PC-3 (cell line): ENCODE measurements around the gene KIF21A. TPM values are rescaled to one million over a fixed set of nuclear protein-coding genes. Genes with fewer than 3 reads are reported as not detected.
"Not testable (repeated sequence)": the region's sequence is repeated elsewhere in the genome, so short reads cannot be mapped to it uniquely, and the experiment has no call there.

Experiments used
- ATAC-seq: fragments of 200-7000 bp; cut with Tn5 transposase; 2 replicates; pipeline ENCODE4 v1.9.1; 2020; ENCODE audit warnings: mild to moderate bottlenecking, moderate library complexity
- BruUV-seq: library from RNA; stranded (reverse); fragments of 400-500 nt; replicated peaks from 2 replicates; lab custom pipeline; 2021; lab: Mats Ljungman, UMichigan
- CTCF ChIA-PET: fragments of 300-600 bp; sonication (Branson Sonifier 250); formaldehyde crosslinking; loops from one replicate; lab custom pipeline; 2022; ENCODE audit warnings: antibody characterized with exemption; lab: Charles Lee
- POLR2A ChIA-PET: fragments of 300-600 bp; sonication (Branson Sonifier 250); formaldehyde crosslinking; loops from one replicate; lab custom pipeline; 2022; ENCODE audit warnings: antibody characterized with exemption; ENCODE audit not compliant: unreplicated experiment; lab: Charles Lee
- DNase-seq: peaks from one replicate; pipeline ENCODE4 v3.0.0-alpha.2; 2015
- H2AFZ ChIP-seq: fragments of 300-600 bp; sonication (generic); 2 replicates; pipeline ENCODE4 v1.6.0; 2016; ENCODE audit warnings: antibody characterized with exemption, low read length
- H3F3A ChIP-seq: fragments of 300-600 bp; sonication (generic); one replicate; pipeline ENCODE4 v1.6.0; 2017; ENCODE audit warnings: antibody characterized with exemption, low read length, control low read depth, mild to moderate bottlenecking; ENCODE audit not compliant: unreplicated experiment
- H3K27ac ChIP-seq: fragments of 300-600 bp; sonication (generic); 2 replicates; pipeline ENCODE4 v1.5.1; 2016; ENCODE audit warnings: mild to moderate bottlenecking, low read length
- H3K27me3 ChIP-seq: fragments of 300-600 bp; sonication (generic); 2 replicates; pipeline ENCODE4 v1.6.1; 2016; ENCODE audit warnings: low read length, mixed read lengths
- H3K36me3 ChIP-seq: fragments of 300-600 bp; sonication (generic); 2 replicates; pipeline ENCODE4 v1.6.1; 2016; ENCODE audit warnings: low read depth, mixed run types, low read length, mixed read lengths
- H3K4me1 ChIP-seq: fragments of 300-600 bp; sonication (generic); 2 replicates; pipeline ENCODE4 v1.5.1; 2016; ENCODE audit warnings: low read length; ENCODE audit not compliant: insufficient read depth
- H3K4me2 ChIP-seq: fragments of 300-600 bp; sonication (generic); 2 replicates; pipeline ENCODE4 v1.6.0; 2016; ENCODE audit warnings: low read length
- H3K4me3 ChIP-seq: fragments of 300-600 bp; sonication (generic); 2 replicates; pipeline ENCODE4 v1.5.1; 2016; ENCODE audit warnings: mild to moderate bottlenecking, low read length, mixed read lengths
- H3K79me2 ChIP-seq: fragments of 300-600 bp; sonication (generic); 2 replicates; pipeline ENCODE4 v1.6.1; 2017; ENCODE audit warnings: low read length, mixed read lengths
- H3K9ac ChIP-seq: fragments of 300-600 bp; sonication (generic); 2 replicates; pipeline ENCODE4 v1.6.0; 2016; ENCODE audit warnings: mild to moderate bottlenecking, low read length
- H3K9me2 ChIP-seq: fragments of 300-600 bp; sonication (generic); replicated peaks from 2 replicates; pipeline ENCODE4 v1.6.1; 2016; ENCODE audit warnings: mixed run types, low read length, mixed read lengths
- H3K9me3 ChIP-seq: fragments of 300-600 bp; sonication (generic); 2 replicates; pipeline ENCODE4 v1.6.1; 2016; ENCODE audit warnings: low read length, mixed read lengths
- H4K20me1 ChIP-seq: fragments of 300-600 bp; sonication (generic); 2 replicates; pipeline ENCODE4 v1.6.1; 2016; ENCODE audit warnings: low read length, mixed read lengths
- EZH2 ChIP-seq: fragments of 300-600 bp; sonication (generic); IDR thresholded peaks from one replicate; pipeline ENCODE4 v1.6.1; 2017; ENCODE audit warnings: antibody characterized with exemption, mild to moderate bottlenecking, low read length; ENCODE audit not compliant: unreplicated experiment
- EZH2phosphoT487 ChIP-seq: fragments of 300-600 bp; sonication (generic); IDR thresholded peaks from 2 replicates; pipeline ENCODE4 v1.6.1; 2018; ENCODE audit warnings: mild to moderate bottlenecking, antibody characterized with exemption, low read length, borderline replicate concordance
- intact Hi-C: fragments of 100-400 bp; cut with micrococcal nuclease; formaldehyde crosslinking; loops from 2 replicates; pipeline ENCODE4 v1.9.0; 2023
- total RNA-seq: library from RNA; depleted of rRNA; stranded (reverse); fragments of >200 nt; gene quantifications from 2 replicates; pipeline ENCODE4 v1.2.3, GENCODE V29; 2014
- TF ChIP-seq, protein P1 (sequence below): fragments of 300-600 bp; sonication (generic); conservative IDR thresholded peaks from 2 replicates; pipeline ENCODE4 v1.5.1; 2017; ENCODE audit warnings: antibody characterized with exemption, low read depth, mild to moderate bottlenecking, low read length

Gene KIF21A
- total RNA-seq, 1 experiment from 2014 or later, result 25.1 TPM

DNA sequence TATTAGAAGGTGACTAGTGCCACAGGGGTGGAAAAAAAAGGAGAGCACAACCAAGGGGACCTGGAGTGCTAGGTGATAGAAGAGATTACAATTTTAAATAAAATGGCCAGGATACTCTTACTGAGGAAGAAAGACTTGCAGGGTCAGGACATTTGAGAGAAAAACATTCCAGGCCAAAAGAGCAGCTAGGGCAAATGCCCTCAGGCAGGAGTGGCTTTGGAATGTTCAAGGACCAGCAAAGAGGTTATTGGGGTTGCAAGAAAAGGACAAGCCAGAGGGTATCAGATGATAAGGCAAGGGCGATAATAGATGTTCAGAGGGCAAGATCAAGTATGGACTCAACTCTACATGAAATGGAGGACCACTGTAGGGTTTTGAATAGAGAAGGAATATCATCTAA is 146.4 kb downstream of the KIF21A start:
- no peak for DNase-seq
- no peaks in the 10 kb centered on the region for H3K9me3 ChIP-seq
- no peaks in the 10 kb centered on the region for H3K79me2 ChIP-seq
- H3F3A ChIP-seq, result no peaks in the 10 kb centered on the region
- no TSS peak for BruUV-seq
- intact Hi-C loops, result no loop called here
- no peaks in the 10 kb centered on the region for H3K9me2 ChIP-seq
- TF ChIP-seq, protein P1, sequence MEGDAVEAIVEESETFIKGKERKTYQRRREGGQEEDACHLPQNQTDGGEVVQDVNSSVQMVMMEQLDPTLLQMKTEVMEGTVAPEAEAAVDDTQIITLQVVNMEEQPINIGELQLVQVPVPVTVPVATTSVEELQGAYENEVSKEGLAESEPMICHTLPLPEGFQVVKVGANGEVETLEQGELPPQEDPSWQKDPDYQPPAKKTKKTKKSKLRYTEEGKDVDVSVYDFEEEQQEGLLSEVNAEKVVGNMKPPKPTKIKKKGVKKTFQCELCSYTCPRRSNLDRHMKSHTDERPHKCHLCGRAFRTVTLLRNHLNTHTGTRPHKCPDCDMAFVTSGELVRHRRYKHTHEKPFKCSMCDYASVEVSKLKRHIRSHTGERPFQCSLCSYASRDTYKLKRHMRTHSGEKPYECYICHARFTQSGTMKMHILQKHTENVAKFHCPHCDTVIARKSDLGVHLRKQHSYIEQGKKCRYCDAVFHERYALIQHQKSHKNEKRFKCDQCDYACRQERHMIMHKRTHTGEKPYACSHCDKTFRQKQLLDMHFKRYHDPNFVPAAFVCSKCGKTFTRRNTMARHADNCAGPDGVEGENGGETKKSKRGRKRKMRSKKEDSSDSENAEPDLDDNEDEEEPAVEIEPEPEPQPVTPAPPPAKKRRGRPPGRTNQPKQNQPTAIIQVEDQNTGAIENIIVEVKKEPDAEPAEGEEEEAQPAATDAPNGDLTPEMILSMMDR, result no peak
- TF ChIP-seq EZH2phosphoT487, result no peak
- TF ChIP-seq EZH2, result no peak
- no peak overlapping the region for H3K27ac ChIP-seq
- no peak overlapping the region for H3K4me3 ChIP-seq
- no peaks in the 10 kb centered on the region for H4K20me1 ChIP-seq
- H3K9ac ChIP-seq, result no peak overlapping the region
- H3K4me1 ChIP-seq, result no peaks in the 10 kb centered on the region
- H3K27me3 ChIP-seq, result no peaks in the 10 kb centered on the region
- CTCF ChIA-PET, result no interaction called here
- H2AFZ ChIP-seq, result no peak overlapping the region
- H3K4me2 ChIP-seq, result no peak overlapping the region
- no peak for ATAC-seq
- POLR2A ChIA-PET, result no interaction called here
- 0 out of 2 replicates have a peak, but pooled peaks cover 2% of the 10 kb centered on the region for H3K36me3 ChIP-seq

DNA sequence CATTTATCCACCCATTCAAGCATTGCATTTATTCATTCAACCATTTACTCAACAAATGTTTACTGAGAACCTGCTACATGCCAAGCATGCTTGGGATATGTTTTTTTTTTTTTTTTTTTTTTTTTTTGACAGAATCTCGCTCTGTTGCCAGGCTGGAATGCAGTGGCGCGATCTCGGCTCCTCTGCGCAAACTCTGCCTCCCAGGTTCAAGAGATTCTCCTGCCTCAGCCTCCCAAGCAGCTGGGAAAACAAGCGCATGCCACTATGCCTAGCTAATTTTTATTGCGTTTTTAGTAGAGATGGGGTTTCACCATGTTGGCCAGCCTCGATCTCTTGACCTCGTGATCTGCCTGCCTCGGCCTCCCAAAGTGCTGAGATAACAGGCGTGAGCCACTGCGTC is 147.3 kb downstream of the KIF21A start:
- H3K9me2 ChIP-seq, intact Hi-C loops, H3K4me3 ChIP-seq, H2AFZ ChIP-seq, CTCF ChIA-PET, BruUV-seq, H3K79me2 ChIP-seq, H3K27ac ChIP-seq, ATAC-seq, H3K9ac ChIP-seq, POLR2A ChIA-PET, H3K36me3 ChIP-seq, H3K4me1 ChIP-seq, DNase-seq, H4K20me1 ChIP-seq, H3K27me3 ChIP-seq, H3F3A ChIP-seq, H3K4me2 ChIP-seq, H3K9me3 ChIP-seq: not testable (repeated sequence)

- H2AFZ ChIP-seq, result no peak overlapping the region
- no peaks in the 10 kb centered on the region for H3K36me3 ChIP-seq
- CTCF ChIA-PET, result interaction anchor here (0.6 kb wide), 1 partner anchor 370 kb away, joined by 6 read pairs; no protein-coding TSS in a partner anchor
- H3K9ac ChIP-seq, result no peak overlapping the region
- H3K27ac ChIP-seq, result no peak overlapping the region
- H3K4me2 ChIP-seq, result no peak overlapping the region
- BruUV-seq, result no TSS peak
- no peaks in the 10 kb centered on the region for H3K79me2 ChIP-seq
- H3K4me3 ChIP-seq, result no peak overlapping the region
- no peaks in the 10 kb centered on the region for H3F3A ChIP-seq
- intact Hi-C loops, result no loop called here
- H3K4me1 ChIP-seq, result no peaks in the 10 kb centered on the region
- POLR2A ChIA-PET, result no interaction called here
- no peak for TF ChIP-seq EZH2phosphoT487
- H3K27me3 ChIP-seq, result no peaks in the 10 kb centered on the region
- DNase-seq (no peak), ATAC-seq (no peak)
- H3K9me2 ChIP-seq, result no peaks in the 10 kb centered on the region
- no peaks in the 10 kb centered on the region for H3K9me3 ChIP-seq
- no peaks in the 10 kb centered on the region for H4K20me1 ChIP-seq
These were observed 148.2 kb downstream of the KIF21A start for GRCh38 chr12:39294715-39295114.

- Histone ChIP-seq H3K4me2 (no peak overlapping the region), H3K79me2 (no peaks in the 10 kb centered on the region), H2AFZ (no peak overlapping the region), H3F3A (no peaks in the 10 kb centered on the region), H3K27ac (no peak overlapping the region), H3K36me3 (no peaks in the 10 kb centered on the region), H3K9me3 (no peaks in the 10 kb centered on the region), H3K9me2 (no peaks in the 10 kb centered on the region), H3K4me1 (no peaks in the 10 kb centered on the region), H3K4me3 (no peak overlapping the region), H4K20me1 (no peaks in the 10 kb centered on the region), H3K27me3 (no peaks in the 10 kb centered on the region), H3K9ac (no peak overlapping the region)
- POLR2A ChIA-PET, result no interaction called here
- CTCF ChIA-PET, result no interaction called here
- ATAC-seq (no peak), DNase-seq (no peak)
- no TSS peak for BruUV-seq
- TF ChIP-seq, protein P1, result no peak
- TF ChIP-seq EZH2, result no peak
- TF ChIP-seq EZH2phosphoT487, result no peak
- intact Hi-C loops, result no loop called here
These were observed 150.7 kb downstream of the KIF21A start for GRCh38 chr12:39292125-39292630.
